Stomach (tissue), 9 donors: Measurements from ENCODE around the gene ADIPOR1. TPM values are rescaled to one million over a fixed set of nuclear protein-coding genes. Genes with fewer than 3 reads are reported as not detected.

Source experiments
- DNase-seq, 2 donors: peaks; one replicate each; pipeline versions ENCODE4 v3.0.0 to v3.0.0-alpha.2; 2013 to 2019
- H3K27ac ChIP-seq, 5 donors: fragments of 200-600 bp in 4 of 5; sonication (generic) in 4 of 5; one replicate each; pipeline ENCODE4 v1.5.1; 2013 to 2019; ENCODE audit warnings: mild to moderate bottlenecking in 1 of 5, moderate library complexity in 1 of 5
- H3K27me3 ChIP-seq, 3 donors: fragments of 200-600 bp; sonication (generic); one replicate each; pipeline ENCODE4 v1.5.1; 2017 to 2019; ENCODE audit warnings: mixed run types in 1 of 3
- H3K36me3 ChIP-seq, 4 donors: fragments of 200-600 bp; sonication (generic); 1 replicate in 3 of 4; 2 replicates in 1 of 4; pipeline ENCODE4 v1.5.1; 2016 to 2019
- H3K4me1 ChIP-seq, 4 donors: fragments of 200-600 bp; sonication (generic); one replicate each; pipeline ENCODE4 v1.5.1; 2016 to 2019
- H3K4me3 ChIP-seq, 4 donors: fragments of 200-600 bp; sonication (generic) in 3 of 4; one replicate each; pipeline ENCODE4 v1.5.1; 2016 to 2019; ENCODE audit warnings: mild to moderate bottlenecking in 1 of 4
- H3K9me3 ChIP-seq, 4 donors: fragments of 200-600 bp; sonication (generic); one replicate each; pipeline ENCODE4 v1.5.1; 2016 to 2019
- CTCF ChIP-seq, 7 experiments: fragments of 450-650 bp in 4 of 7; fragments of 200-600 bp in 3 of 7; sonication (generic) in 3 of 7; IDR thresholded peaks; one replicate each; pipeline ENCODE4 v1.5.1; 2016 to 2019; ENCODE audit warnings: antibody characterized with exemption in 7 of 7, control low read depth in 2 of 7, mild to moderate bottlenecking in 1 of 7
- EP300 ChIP-seq: sonication (generic); formaldehyde crosslinking; IDR thresholded peaks from one replicate; pipeline ENCODE4 v1.6.1; 2017; ENCODE audit warnings: antibody characterized with exemption
- POLR2A ChIP-seq, 4 donors: fragments of 450-650 bp; IDR thresholded peaks; one replicate each; pipeline ENCODE4 v1.6.1; 2016; ENCODE audit warnings: antibody characterized with exemption in 4 of 4, control low read depth in 2 of 4, mild to moderate bottlenecking in 1 of 4, moderate library complexity in 1 of 4
- POLR2AphosphoS5 ChIP-seq, 3 donors: sonication (generic); formaldehyde crosslinking; IDR thresholded peaks; one replicate each; pipeline ENCODE4 v1.6.1; 2016; ENCODE audit warnings: antibody characterized with exemption in 3 of 3
- WGBS, 5 donors: extraction: QIAGEN DNeasy Blood & Tissue Kit in 3 of 5; methylation state at CpG; one replicate each; pipeline versions ENCODE4 v1.1.5 to v1.1.7; 2013 to 2018; 5-methylcytosine and 5-hydroxymethylcytosine counted together
- intact Hi-C: fragments of 100-400 bp; cut with DNase I; formaldehyde crosslinking; loops from one replicate; pipeline ENCODE4 v1.15.1; 2023; ENCODE audit warnings: low total_unique reads
- polyA plus RNA-seq, 3 donors: library from polyadenylated mRNA; stranded (reverse); fragments of 200-250 nt; gene quantifications; one replicate each; pipeline ENCODE4 v1.2.3, GENCODE V29; 2013
- total RNA-seq, 5 donors: library from RNA; depleted of rRNA; stranded (reverse); fragments of >200 nt; gene quantifications; one replicate each; pipeline versions ENCODE4 v1.1.0 to v1.2.3, GENCODE V29; 2014 to 2016
- donor health status: healthy with polysubstance abuse.
- donor health status: Bipolar disorder and iron deficiency.
- donor health status: healthy.

The ADIPOR1 gene
- total and polyA plus RNA-seq, 8 donors, result 46.1 to 112 (median 65.9) TPM

- WGBS, 5 donors, result 27 to 41% (median 32%) methylated on average over 3 of the region's 3 CpGs
- intact Hi-C loops, result no loop called here
- no peaks in the 10 kb centered on the region for H3K36me3 ChIP-seq
- DNase-seq, result no peak
- no peak overlapping the region for H3K4me3 ChIP-seq
- H3K27me3 ChIP-seq, result peaks cover 0 to 22% (median 0%) of the 10 kb centered on the region in 3 donors
- no peaks in the 10 kb centered on the region for H3K9me3 ChIP-seq
- no peak overlapping the region for H3K27ac ChIP-seq
- TF ChIP-seq POLR2A (IDR thresholded peaks at IDR 0.05) (no peak), CTCF (IDR thresholded peaks at IDR 0.05) (no peak), POLR2AphosphoS5 (IDR thresholded peaks at IDR 0.05) (no peak), EP300 (no peak)
- no peaks in the 10 kb centered on the region for H3K4me1 ChIP-seq
Observed at GRCh38 chr1:202976633-202977032, 18.5 kb upstream of the ADIPOR1 start.

- Histone ChIP-seq H3K27me3 (peaks cover 0 to 22% (median 0%) of the 10 kb centered on the region in 3 donors), H3K36me3 (no peaks in the 10 kb centered on the region), H3K9me3 (no peaks in the 10 kb centered on the region), H3K27ac (no peak overlapping the region), H3K4me3 (no peak overlapping the region), H3K4me1 (no peaks in the 10 kb centered on the region)
- no peak for TF ChIP-seq POLR2AphosphoS5 (IDR thresholded peaks at IDR 0.05)
- intact Hi-C loops, result no loop called here
- 75 to 87% (median 82%) methylated on average over 3 of the region's 3 CpGs for WGBS, 5 donors
- no peak for DNase-seq
Observed at GRCh38 chr1:202974856-202975255, 16.7 kb upstream of the ADIPOR1 start.

- WGBS, 5 donors, result 65 to 71% (median 69%) methylated on average over 4 of the region's 4 CpGs
- peaks cover 7 to 20% (median 14%) of the 10 kb centered on the region in 4 donors for H3K4me1 ChIP-seq
- peaks cover 0 to under 1% (median 0%) of the 10 kb centered on the region in 3 donors for H3K27me3 ChIP-seq
- H3K9me3 ChIP-seq, result no peaks in the 10 kb centered on the region
- no peak for TF ChIP-seq POLR2A (IDR thresholded peaks at IDR 0.05)
- no peak for TF ChIP-seq CTCF (IDR thresholded peaks at IDR 0.05)
- TF ChIP-seq EP300, result no peak
- TF ChIP-seq POLR2AphosphoS5 (IDR thresholded peaks at IDR 0.05), result no peak
- no peak overlapping the region for H3K27ac ChIP-seq
- H3K36me3 ChIP-seq, result no peaks in the 10 kb centered on the region
- intact Hi-C loops, result no loop called here
- no peak overlapping the region for H3K4me3 ChIP-seq
- no peak for DNase-seq
Observed at GRCh38 chr1:202972046-202972445, 13.9 kb upstream of the ADIPOR1 start.

GRCh38 chr1:202968895-202969295, 10.8 kb upstream of the ADIPOR1 start:
- intact Hi-C loops, result no loop called here
- H3K27ac ChIP-seq, result peak overlapping the region in 3 of 5 donors; percentile 93 to 98 (median 95)

More at GRCh38 chr1:202968895-202969295, 10.8 kb upstream of the ADIPOR1 start:
- Histone ChIP-seq H3K27me3 (no peaks in the 10 kb centered on the region), H3K36me3 (peaks cover 0 to 15% (median 9%) of the 10 kb centered on the region in 4 donors), H3K9me3 (no peaks in the 10 kb centered on the region), H3K4me1 (peaks cover 27 to 47% (median 41%) of the 10 kb centered on the region in 4 donors), H3K4me3 (no peak overlapping the region)
- WGBS, 5 donors, result 4 to 31% (median 27%) methylated on average over 4 to 5 of the region's 5 CpGs
- no peak for TF ChIP-seq EP300
- peak in 5 of 7 experiments; percentile 41 to 73 (median 56) for TF ChIP-seq CTCF (IDR thresholded peaks at IDR 0.05)
- TF ChIP-seq POLR2AphosphoS5 (IDR thresholded peaks at IDR 0.05), result peak in 2 of 3 donors; percentile 44 to 64
- TF ChIP-seq POLR2A (IDR thresholded peaks at IDR 0.05), result no peak
- peak; percentile 50 to 86 for DNase-seq
